ENCODE results near the gene ZNF385B.
"Not testable (repeated sequence)": the region's sequence is repeated elsewhere in the genome, so short reads cannot be mapped to it uniquely, and the experiment has no call there.

Gene ZNF385B

DNA sequence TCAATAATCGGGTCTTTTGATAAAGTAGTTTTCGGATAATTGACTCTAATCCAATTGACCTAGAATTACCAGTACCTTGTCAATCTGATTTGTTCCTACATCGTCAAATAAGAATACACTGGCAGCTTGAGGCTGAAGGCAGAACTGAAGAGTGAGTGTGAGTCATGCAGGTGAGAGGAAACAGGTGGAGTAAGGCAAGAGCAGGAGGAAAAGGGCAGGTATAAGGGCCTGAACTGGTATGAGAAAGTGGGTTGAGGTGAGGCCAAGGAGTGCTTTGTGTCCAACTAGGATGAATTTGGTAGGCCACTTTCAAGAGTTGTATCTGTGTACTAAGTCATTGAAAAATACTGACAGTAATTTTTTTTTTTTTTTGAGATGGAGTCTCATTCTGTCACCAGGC is 186.0 kb downstream of the ZNF385B start:
- no peak for DNase-seq

DNA sequence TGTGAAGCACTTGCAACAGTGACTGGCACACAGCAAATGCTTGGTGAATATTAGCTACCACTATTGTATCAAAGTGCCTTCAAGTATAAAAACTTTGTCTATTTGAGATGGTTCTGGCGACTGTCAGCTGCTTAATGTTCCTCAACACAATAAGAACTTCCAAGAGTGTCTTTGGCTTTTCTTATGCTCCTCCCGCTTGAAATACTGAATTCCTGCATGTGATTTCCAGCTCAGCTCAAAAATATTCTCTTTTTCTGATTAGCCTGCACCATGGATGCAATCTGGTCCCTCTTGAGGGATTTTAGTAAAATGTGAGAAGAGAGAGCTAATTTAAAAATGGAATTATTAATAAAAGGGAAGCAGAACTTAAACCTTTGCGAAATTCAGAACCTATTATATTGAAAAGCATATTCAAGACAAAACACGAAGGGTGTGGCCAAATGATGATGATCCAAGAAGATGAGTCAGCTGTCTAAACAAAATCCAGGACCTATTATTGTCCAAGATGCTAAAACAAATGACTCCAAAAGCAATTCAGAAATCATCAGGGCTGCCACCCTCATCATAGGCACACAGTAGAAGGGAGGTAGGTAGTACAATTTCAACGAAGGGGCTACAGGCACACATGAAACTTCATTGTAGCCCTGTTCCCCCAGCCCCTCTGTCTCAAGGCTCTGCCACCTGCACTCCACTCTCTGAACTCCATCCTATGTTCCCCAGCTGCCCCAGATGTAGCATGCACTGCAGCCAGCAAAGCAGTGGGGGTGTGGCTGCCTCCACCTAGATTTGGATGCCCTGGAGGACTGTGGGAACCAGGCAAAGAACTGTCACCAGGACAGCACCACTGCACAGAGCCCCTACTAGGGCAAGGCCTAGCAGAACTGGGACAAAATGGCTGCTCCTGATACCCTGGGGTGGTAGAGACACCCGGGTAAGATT is 190.1 kb downstream of the ZNF385B start:
- DNase-seq = no peak

DNA sequence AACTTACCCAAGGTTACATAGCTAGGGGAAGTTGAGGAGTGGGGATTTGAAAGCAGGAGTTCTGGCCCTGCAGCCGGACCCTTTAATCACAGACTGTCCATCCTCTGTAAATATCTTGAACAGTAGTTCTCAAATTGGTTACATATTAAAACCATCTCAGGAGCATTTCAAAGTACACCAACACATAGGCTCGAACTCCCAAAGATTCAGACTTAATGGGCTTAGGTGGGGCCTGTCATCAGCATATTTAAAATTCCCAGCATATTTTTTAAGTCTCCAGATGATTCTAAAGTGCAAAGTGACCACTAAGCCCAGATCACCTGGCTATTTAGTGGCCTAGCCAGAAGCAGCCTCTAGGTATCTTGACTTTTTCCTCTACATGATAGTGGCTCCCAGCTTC is 192.2 kb downstream of the ZNF385B start:
- DNase-seq = no peak

DNA sequence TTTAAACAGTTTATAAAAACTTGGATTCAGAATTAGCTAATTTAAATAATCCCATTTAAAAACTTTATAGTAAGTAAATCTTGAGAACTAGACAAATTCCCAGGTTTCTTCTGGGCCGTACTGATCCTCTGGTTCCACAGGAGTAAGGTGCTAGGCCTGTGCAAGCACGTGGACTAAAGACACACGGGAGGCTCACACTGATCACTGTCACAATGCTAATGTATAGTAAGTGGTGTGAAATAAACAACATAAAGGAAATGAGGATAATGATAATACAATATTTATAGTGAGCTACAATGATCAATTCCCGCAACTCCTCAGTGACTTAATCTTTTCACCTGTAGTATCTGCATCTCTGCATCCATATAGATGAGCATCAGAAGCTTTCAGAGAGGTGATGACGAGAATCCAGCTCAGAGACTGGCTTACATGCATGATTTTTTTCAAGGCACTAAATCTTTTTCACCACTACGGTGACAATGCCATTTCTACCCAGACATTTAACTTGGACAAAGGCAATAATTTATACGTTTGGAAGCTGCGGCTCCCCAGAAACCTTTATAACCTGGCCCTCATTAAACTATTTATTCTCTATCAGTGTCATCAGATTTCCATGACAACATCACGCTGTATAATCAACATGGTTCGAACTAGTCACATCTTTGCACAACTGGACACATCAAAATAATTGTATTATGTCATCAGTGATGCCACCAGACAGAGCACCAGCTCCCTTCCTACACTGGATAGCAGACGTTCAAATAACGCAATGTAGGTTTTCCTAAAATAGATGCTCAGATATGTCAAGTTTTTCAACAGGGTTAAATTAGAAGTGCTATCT is 196.2 kb downstream of the ZNF385B start:
- no peak for DNase-seq

DNA sequence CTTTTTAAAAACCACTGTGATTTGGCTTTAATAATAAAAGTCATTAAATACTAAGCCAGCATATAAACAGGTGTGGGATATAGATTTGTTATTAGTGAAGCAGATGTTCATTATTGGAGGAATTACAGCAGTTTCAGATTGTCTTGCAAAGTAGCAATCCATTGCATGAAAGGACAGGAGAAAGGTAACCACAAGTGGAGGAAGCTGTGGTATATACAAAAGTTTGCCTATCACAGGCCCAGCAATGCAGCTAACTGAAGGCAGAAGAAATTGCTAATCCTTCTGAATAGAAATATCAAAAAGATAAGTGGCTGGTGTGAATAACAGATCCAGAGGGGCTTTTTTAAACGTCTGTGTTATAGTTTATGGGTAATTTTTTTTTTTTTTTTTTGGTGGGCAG is 199.4 kb downstream of the ZNF385B start:
- no peak for DNase-seq

DNA sequence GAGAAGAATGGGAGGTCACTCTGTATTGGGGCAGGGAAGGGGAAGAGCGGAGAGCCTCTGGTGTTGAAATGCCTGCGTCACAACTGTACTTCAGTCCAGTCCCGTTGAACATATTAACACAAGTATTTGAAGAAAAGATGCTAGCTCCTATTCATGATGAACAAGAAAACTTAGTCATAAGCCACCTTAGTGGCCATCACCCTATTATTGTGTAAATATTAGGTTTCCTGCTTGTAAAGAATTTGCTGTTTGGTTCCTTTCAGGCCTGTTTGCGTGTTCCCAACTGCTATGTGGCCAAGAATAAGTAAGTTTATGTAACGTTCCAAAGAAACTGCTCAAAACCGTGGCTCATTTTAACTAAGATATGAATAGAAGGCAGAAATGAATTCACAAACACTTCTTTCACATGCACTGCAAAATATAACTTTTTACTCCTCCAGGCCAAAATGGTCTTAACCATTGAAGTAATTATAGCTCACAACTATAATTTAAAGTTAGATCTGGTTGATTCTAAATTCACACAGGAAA is 204.3 kb downstream of the ZNF385B start:
- no peak for DNase-seq

DNA sequence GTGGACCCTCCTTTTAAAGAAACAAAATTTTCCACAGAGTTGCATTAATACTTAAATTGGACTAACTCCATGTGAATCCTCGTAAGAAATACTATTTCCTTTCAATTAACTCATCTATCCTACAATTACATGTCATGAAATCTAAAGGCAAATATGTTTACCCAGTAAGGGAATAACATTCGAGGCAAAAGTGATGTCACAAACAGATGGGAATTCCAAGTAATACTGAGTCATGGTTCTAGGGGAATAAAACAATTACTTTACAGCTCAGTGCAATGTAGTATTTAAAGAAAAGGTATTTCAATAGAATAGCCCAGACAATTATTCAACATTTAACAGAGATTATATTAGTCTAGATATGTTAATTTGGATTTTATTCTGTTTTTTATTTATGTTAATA is 205.8 kb downstream of the ZNF385B start:
- no peak for DNase-seq

DNA sequence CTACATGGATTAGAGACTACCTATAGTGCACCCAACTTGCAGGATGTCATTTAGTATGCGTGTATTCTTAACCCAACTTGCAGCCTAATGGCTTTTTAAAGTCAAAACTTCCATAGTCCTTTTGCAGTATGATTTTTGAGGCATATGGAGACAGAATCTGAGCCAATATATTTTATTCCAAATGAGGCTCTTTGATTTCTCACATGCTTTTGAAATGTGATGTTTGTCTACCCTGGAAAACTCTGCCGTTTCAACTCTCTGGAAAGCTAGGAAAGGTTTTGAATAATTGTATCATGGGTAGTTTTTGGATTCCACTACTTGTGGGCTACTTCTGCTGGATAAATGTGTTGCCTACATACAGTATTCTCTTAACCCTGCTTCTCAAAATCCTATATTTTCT is 206.6 kb downstream of the ZNF385B start:
- no peak for DNase-seq

DNA sequence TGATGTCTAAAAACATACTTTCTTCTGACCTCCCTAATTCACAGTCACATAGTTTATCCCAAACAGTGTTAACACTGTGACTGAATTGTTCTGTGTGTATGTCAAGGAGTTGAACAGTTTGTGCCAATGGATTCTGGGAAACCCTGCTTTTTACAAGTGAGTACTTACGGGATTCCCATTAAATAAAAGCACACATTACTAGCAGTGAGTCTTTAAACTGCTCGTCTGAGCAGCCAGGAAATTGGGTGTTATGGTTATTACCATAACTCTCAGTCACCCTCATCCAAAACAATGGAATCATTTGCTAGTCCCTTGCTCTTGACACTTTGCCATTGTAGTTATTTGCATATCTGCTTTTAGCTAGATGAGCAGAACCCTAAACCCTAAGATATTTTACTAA is 209.1 kb downstream of the ZNF385B start:
- DNase-seq = no peak

DNA sequence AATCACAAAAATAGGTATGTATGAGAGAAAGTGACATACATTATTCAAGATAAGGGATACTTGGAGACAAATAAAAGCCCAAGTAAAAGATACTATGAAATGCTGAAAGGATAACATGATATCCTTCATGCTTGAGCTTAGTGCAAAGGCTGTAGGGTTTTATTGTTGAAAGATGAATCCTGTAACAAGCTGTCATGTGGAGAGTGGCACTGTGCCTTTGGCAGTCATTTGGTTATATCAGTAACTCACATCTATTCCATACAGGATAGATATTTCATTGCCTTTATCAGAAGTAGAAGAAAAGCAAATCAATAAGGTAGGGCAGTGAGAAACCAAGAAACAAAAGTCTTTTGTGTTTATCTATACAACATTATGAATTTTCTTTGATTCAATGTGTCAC is 211.0 kb downstream of the ZNF385B start:
- DNase-seq = no peak

DNA sequence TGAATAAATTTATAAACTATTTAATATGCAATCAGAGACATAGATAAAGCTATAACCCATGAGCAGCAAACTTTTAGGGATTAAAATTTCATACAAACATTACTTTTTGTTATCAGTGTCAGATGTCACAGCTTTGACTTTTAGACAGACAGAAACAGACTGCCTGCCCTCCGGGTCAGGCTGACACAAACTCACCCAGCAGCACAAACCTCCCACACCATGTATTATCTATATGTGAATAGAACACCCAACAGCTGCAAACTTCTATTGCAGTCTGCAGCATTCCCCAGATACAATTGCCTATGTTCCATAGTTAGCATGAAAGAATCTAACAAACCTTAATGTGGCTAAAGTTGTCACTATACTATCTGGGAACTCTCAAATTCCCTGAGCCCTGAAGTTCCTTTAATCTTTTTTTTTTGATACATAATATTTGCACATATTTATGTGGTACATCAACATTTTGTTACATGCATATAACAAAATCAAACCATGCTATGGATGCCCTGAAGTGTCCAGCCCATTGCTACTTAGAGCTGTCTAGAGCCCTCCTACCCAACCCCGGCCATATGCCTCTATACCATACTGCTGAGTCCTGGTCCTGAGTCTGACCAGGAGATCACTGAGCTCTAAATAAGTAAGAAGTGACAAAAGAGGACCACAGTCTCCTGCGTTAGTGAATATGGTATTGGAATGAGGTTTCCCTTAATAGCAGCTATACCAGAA is 214.4 kb downstream of the ZNF385B start:
- DNase-seq = no peak

DNA sequence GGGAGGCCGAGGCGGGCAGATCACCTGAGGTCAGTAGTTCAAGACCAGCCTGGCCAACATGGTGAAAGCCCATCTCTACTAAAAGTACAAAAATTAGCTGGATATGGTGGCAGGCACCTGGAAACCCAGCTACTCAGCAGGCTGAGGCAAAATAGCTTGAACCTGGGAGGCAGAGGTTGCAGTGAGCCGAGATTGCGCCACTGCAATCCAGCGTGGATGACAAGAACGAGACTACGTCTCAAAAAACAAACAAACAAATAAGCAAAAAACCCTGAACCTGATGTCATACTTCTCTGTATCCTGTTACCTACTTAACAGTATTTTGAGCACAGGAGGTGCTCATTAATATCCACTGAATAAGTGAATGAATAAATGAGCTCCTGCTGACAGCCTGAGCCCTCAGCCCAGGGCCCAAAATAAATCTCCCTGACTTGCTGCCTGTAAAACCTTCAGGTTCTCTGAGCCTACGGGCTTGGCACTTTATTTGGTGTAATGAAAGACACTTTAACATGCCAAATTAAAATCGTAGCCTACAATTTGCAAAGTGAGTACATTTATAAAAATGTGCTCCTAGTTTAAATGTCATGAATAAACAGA is 215.1 kb downstream of the ZNF385B start:
- no peak for DNase-seq

DNA sequence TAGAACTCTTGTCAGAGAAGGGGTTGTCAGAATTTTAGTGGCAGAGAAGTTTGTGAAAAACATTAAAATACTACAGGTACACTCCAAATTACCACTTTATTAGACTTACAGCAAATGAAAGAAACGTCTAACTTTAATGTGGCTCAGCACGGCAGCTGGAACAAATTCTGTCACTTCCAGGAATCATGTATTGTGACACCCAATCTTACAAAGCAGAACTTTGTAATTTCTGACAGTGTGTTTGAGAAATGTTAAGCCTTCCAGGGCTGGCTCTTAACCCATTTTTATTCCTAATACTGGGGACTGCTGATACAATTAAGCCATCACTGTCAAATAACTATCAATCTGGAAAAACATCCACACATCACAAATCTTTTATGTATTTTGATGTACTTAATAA is 216.4 kb downstream of the ZNF385B start:
- DNase-seq = no peak

DNA sequence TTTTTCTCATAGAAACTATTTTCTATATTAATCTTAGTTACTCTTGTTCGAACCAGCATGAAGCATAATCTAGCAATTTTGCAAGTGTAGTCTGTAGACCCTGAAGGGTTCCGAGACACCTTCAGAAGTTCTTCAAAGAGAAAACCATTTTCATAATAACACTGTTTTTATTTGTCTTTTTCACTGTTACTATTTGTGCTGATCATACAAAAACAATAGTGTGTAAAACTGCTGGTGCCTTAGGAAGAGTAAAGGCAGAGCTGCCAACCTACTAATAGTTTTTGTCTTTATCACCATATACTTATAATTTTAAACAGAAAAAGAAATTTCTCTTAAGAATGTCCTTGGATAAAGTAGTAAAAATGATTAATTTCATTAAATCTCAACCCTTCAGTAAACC is 218.9 kb downstream of the ZNF385B start:
- DNase-seq = no peak

DNA sequence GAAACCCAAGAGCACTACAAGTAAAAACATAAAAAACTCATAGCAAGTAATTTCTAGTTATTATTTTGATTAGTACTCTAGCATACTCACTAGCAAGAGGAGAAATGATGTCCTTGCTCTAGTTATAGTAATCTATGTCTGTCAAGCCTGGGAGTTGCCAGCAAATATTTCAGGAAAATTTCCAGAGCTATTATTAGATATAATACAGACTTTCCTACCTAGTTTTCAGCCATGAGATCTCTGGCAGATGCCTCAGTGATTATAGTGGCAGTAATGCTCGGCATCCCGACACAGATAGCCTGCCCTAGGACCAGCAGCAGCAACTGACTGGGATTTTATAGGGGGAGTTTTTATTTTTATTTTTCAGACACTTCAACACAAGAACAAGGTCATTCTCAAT is 224.4 kb downstream of the ZNF385B start:
- DNase-seq = no peak

DNA sequence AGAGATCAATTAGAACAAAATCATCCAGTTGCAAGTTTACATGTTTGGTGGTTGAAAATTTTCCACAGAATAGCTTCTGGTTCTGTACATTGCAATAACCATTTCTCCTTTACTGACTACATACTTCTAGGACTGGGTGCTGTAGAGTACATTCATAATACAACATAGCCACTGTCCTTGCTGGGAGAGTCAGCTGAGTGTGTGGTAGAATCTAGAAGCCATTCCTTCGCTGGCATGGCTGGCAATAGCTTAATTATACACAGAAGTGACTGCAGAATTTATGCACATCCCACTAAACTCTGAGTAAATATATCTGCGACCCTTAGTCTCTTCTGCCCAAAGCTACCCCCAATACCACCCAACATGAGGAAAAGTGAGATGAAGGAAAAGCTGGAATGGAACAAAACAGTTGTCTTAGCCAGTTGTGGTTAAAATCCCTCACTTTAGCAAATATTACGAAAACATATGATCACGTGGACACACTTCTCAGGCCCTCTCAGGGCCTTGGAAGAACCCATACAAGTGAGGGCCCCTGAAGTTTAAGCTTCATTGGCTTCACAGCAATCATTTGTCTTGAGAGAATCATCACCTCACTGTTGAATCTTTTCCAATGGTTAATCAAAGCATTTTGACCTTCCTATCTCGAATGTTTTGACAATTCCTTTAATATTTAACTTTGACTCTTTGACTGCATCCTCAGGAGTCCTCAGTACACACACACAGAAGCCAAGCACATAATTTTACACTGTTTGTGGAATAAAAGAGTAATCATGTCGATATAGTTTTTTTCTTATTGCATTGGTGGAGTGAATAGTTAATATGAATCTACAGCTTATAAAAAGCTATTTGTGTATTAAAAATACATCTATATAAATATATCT is 225.1 kb downstream of the ZNF385B start:
- DNase-seq = no peak

DNA sequence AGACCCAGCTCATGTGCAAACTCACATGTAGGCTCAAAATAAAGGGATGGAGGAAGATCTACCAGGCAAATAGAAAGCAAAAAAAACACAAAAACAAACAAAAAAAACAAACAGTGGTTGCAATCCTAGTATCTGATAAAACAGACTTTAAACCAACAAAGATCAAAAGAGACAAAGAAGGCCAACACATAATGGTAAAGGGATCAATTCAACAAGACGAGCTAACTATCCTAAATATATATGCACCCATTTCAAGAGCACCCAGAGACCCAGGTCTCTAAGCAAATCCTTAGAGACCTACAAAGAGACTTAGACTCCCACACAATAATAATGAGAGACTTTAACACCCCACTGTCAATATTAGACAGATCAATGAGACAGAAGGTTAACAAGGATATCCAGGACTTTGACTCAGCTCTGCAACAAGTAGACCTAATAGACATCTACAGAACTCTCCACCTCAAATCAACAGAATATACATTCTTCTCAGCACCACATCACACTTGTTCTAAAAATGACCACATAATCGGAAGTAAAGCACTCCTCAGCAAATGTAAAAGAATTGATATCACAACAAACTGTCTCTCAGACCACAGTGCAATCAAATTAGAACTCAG is 229.5 kb downstream of the ZNF385B start:
- not testable (repeated sequence) for DNase-seq

DNA sequence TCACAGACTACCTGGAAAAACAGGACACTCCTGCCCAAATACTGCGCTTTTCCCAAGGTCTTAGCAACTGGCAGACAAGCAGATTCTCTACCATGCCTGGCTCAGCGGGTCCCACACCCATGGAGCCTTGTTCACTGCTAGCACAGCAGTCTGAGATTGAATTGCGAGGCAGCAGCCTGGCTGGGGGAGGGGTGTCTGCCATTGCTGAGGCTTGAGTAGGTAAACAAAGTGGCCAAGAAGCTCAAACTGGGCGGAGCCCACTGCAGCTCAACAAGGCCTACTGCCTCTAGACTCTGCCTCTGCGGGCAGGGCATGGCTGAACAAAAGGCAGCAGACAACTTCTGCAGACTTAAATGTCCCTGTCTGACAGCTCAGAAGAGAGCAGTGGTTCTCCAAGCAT is 231.6 kb downstream of the ZNF385B start:
- DNase-seq = not testable (repeated sequence)

DNA sequence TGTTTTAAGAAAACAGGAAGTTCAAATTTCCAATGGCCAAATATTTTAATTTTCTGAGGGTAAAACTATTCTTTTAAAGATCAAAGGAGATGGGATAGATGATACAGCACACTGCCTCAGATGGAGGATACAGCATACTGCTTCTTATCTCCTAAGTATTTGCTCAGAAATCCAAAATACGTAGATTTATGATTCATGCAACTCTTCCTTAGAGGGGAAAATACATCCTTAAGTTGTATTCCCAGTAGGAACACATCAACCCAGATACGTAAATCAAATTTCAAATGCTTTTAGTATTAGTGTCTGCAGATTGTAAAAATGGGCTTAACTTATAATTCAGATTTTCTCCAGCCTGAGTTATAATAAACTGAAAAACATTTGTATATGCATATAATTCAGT is 235.2 kb downstream of the ZNF385B start:
- DNase-seq = no peak

DNA sequence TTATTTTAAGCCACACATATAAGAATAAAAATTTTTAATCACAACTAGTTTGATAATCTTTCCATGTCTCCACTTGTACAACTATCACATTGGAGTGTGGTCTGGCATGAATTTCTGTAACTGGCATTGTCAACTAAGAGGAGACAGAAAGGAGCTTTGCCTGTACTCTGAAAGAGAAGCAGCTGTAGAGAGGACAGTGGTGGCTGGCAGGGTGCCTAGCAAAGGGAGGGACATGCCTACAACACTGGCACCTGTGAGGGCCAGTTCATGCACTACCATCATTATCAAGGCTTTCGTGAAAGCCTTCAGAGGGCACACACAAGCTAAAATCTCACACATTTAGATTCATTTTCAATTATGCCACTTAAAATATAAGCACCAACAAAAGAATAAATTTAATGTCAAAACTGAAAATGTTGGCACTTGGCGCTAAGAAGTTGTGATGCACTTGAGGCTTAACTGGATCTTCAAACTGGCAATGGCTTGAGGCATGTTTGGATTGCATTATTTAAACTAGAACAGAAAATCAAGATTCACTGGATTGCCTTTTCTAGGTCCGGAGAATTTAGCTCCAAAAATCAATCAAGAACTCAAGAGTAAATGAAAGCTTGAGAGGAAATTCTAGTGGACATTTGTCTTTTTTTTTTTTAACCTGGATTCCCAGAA is 238.6 kb downstream of the ZNF385B start:
- no peak for DNase-seq
